Inferior parietal cortex (tissue), 1 donor: ENCODE measurements around the gene JTB.

Experiments
- DNase-seq: peaks from one replicate; pipeline ENCODE4 v3.0.0-alpha.2; 2016; ENCODE audit errors: extremely low spot score

JTB gene

GRCh38 chr1:153932156-153933131, 45.0 kb downstream of the JTB start:
- no peak for DNase-seq

GRCh38 chr1:153929981-153930948, 47.2 kb downstream of the JTB start:
- DNase-seq = no peak

DNA sequence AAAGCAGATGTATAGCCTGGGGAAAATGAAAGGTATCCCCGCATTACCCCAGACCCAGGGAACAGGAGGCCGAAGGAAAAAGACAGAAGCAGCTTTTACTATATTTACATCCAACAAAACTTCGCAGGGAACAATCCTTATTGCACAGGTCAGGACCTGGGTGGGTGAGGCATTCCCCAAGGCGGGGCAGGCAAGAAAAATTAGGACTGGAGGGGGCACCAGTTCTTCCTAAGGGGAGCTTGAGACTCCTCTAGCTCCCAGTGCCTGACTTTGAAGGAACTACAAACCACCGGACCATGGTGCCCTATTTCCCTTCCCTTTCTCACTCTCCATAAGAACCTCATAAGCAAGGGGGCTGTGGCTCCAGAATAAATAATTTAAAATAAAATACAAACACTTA, 48.0 kb downstream of the JTB start:
- DNase-seq = no peak

DNA sequence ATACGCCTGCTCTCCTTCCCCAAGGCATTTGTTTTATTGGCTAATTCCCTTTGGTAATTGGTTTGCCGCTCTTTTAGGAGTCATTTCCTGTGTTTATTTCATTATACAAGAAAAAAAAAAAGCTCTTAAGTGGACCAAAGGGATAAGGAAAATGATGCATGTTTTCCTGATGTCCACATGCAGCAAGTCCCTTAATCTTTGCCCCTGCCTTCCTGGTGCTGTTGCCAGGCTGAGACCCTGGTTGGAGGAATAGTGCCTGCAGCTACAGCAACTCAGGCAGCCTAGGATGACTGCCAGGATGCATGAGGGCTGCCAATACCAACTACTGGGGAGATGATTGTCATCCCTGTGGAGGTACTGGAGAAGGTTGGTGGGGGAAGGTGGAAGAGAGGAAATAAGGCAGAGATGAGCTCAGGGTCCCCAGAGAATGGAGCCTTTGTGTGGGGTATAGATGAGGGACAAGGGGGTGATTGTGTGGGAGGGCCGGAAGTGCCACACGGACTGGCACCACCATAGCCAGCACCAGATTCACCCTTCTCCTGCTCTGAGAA, 48.6 kb downstream of the JTB start:
- DNase-seq = peak; percentile 68

- peak; percentile 9 for DNase-seq
These were observed 49.2 kb downstream of the JTB start for GRCh38 chr1:153928245-153928644.

DNA sequence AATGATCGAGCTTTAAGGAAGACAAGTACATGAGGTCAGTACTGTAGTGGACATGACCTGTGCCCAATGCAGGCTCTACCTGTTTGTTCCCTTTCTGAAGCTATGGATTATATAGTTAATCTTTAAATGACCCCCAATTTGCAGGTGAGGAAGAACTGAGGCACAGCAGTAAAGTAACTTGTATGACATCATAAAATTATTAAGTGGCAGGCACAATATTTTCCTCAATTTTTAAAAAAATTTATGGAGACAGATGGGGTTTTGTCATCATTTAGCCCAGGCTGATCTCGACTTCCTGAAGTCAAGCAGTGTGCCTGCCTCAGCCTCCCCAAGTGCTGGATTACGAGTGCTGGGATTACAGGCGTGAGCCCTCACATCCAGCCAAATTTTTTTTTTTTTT, 51.1 kb downstream of the JTB start:
- DNase-seq = no peak
